Trophoblast cell (in vitro differentiated cells and primary cell): ENCODE measurements around the gene CLEC20A.
A peak's percentile ranks its signal among the peaks of the same experiment; 100 is the strongest.

ENCODE experiments used
- DNase-seq, 2 donors: peaks; one replicate each; pipeline ENCODE4 v3.0.0-alpha.2; 2016
- H2AFZ ChIP-seq: 2 replicates; pipeline ENCODE4 v1.6.1; 2013; ENCODE audit warnings: low read length, moderate library complexity, mild to moderate bottlenecking; ENCODE audit not compliant: insufficient read depth, poor library complexity
- H2AK5ac ChIP-seq: 2 replicates; pipeline ENCODE4 v1.6.1; 2013; ENCODE audit warnings: mild to moderate bottlenecking, low read length
- H2BK120ac ChIP-seq: 2 replicates; pipeline ENCODE4 v1.6.1; 2013; ENCODE audit warnings: low read length, mild to moderate bottlenecking, moderate library complexity; ENCODE audit not compliant: insufficient read depth, poor library complexity
- H2BK12ac ChIP-seq: 2 replicates; pipeline ENCODE4 v1.6.1; 2013; ENCODE audit warnings: mild to moderate bottlenecking, low read length, moderate library complexity
- H2BK5ac ChIP-seq: 2 replicates; pipeline ENCODE4 v1.6.1; 2013; ENCODE audit warnings: low read length, low read depth, moderate library complexity, mild to moderate bottlenecking; ENCODE audit not compliant: poor library complexity
- H3K14ac ChIP-seq: 2 replicates; pipeline ENCODE4 v1.6.1; 2013; ENCODE audit warnings: mild to moderate bottlenecking, low read length
- H3K18ac ChIP-seq: 2 replicates; pipeline ENCODE4 v1.6.1; 2013; ENCODE audit warnings: mild to moderate bottlenecking, low read length
- H3K23ac ChIP-seq: 2 replicates; pipeline ENCODE4 v1.6.1; 2013; ENCODE audit warnings: low read length
- H3K27ac ChIP-seq: 2 replicates; pipeline ENCODE4 v1.5.1; 2013; ENCODE audit warnings: low read depth, mild to moderate bottlenecking, inconsistent platforms, low read length, moderate library complexity
- H3K27me3 ChIP-seq: 2 replicates; pipeline ENCODE4 v1.6.1; 2013; ENCODE audit warnings: inconsistent platforms, mild to moderate bottlenecking, low read length, moderate library complexity; ENCODE audit not compliant: insufficient read depth
- H3K36me3 ChIP-seq, 2 experiments: 1 replicate in 1 of 2; 2 replicates in 1 of 2; pipeline ENCODE4 v1.6.1; 2013; ENCODE audit warnings: low read length in 2 of 2, mild to moderate bottlenecking in 2 of 2, moderate library complexity in 1 of 2; ENCODE audit not compliant: insufficient read depth in 2 of 2, control insufficient read depth in 1 of 2
- H3K4ac ChIP-seq: 2 replicates; pipeline ENCODE4 v1.6.1; 2013; ENCODE audit warnings: low read depth, mild to moderate bottlenecking, low read length, moderate library complexity
- H3K4me1 ChIP-seq, 2 experiments: 1 replicate in 1 of 2; 2 replicates in 1 of 2; pipeline ENCODE4 v1.6.1; 2013; ENCODE audit warnings: low read length in 2 of 2, mild to moderate bottlenecking in 2 of 2, moderate library complexity in 1 of 2; ENCODE audit not compliant: insufficient read depth in 2 of 2, control insufficient read depth in 1 of 2
- H3K4me2 ChIP-seq: 2 replicates; pipeline ENCODE4 v1.6.1; 2013; ENCODE audit warnings: inconsistent platforms, mild to moderate bottlenecking, low read length, moderate library complexity
- H3K4me3 ChIP-seq: 2 replicates; pipeline ENCODE4 v1.5.1; 2013; ENCODE audit warnings: mild to moderate bottlenecking, low read depth, low read length, inconsistent platforms
- H3K79me1 ChIP-seq: one replicate; pipeline ENCODE4 v1.6.1; 2013; ENCODE audit warnings: low read length
- H3K79me2 ChIP-seq: 2 replicates; pipeline ENCODE4 v1.6.1; 2013; ENCODE audit warnings: low read length, mild to moderate bottlenecking; ENCODE audit not compliant: control insufficient read depth, insufficient read depth, poor library complexity
- H3K9ac ChIP-seq: 2 replicates; pipeline ENCODE4 v1.6.1; 2013; ENCODE audit warnings: mild to moderate bottlenecking, low read length
- H3K9me3 ChIP-seq: 2 replicates; pipeline ENCODE4 v1.6.1; 2013; ENCODE audit warnings: low read depth, mild to moderate bottlenecking, control low read depth, inconsistent platforms, low read length; ENCODE audit not compliant: insufficient read depth
- H4K12ac ChIP-seq: 2 replicates; pipeline ENCODE4 v1.6.1; 2013; ENCODE audit warnings: low read depth, mild to moderate bottlenecking, low read length, moderate library complexity
- H4K8ac ChIP-seq: 2 replicates; pipeline ENCODE4 v1.6.1; 2013; ENCODE audit warnings: low read depth, mild to moderate bottlenecking, low read length, moderate library complexity
- H4K91ac ChIP-seq: one replicate; pipeline ENCODE4 v1.6.1; 2013; ENCODE audit warnings: low read depth, mild to moderate bottlenecking, low read length, moderate library complexity
- WGBS: extraction: QIAGEN DNeasy Blood & Tissue Kit; methylation state at CpG from one replicate; pipeline ENCODE4 v1.1.7; 2013; ENCODE audit warnings: missing lambda C conversion rate; ENCODE audit not compliant: insufficient read length, insufficient coverage; ENCODE audit errors: extremely low coverage; 5-methylcytosine and 5-hydroxymethylcytosine counted together

The CLEC20A gene

DNA sequence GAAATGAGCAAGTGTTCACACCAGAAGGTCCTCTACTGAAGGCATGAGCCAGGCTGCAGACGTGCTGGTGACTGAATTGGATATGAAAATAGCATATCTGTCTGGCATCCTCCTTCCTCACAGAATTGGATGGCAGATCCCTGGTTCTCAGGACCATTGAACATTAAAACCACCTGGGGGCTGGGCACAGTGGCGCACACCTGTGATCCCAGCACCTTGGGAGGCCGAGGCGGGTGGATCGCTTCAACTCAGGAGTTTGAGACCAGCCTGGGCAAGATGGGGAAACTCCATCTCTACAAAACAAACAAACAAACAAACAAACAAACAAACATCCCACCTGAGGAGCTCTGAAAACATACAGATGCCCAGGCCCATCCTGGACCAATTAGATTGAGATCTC is 39.6 kb upstream of the CLEC20A start:
- Histone ChIP-seq H3K18ac (no peak overlapping the region), H3K4me3 (no peak overlapping the region), H3K79me1 (no peaks in the 10 kb centered on the region), H3K79me2 (no peaks in the 10 kb centered on the region), H2AFZ (no peak overlapping the region), H3K4me2 (no peak overlapping the region), H2BK5ac (no peak overlapping the region), H3K14ac (no peak overlapping the region), H3K4me1 (peaks cover 9% of the 10 kb centered on the region in 2 experiments), H2AK5ac (no peak overlapping the region), H3K27ac (no peak overlapping the region), H4K8ac (no peak overlapping the region), H2BK120ac (no peak overlapping the region), H3K9me3 (no peaks in the 10 kb centered on the region), H3K4ac (no peak overlapping the region), H2BK12ac (no peak overlapping the region), H3K9ac (no peak overlapping the region), H3K23ac (no peak overlapping the region), H3K27me3 (no peaks in the 10 kb centered on the region), H3K36me3 (no peaks in the 10 kb centered on the region), H4K12ac (no peak overlapping the region), H4K91ac (no peak overlapping the region)
- DNase-seq, result no peak
- no CpG with 5 or more reads among the region's 5 CpGs for WGBS

DNA sequence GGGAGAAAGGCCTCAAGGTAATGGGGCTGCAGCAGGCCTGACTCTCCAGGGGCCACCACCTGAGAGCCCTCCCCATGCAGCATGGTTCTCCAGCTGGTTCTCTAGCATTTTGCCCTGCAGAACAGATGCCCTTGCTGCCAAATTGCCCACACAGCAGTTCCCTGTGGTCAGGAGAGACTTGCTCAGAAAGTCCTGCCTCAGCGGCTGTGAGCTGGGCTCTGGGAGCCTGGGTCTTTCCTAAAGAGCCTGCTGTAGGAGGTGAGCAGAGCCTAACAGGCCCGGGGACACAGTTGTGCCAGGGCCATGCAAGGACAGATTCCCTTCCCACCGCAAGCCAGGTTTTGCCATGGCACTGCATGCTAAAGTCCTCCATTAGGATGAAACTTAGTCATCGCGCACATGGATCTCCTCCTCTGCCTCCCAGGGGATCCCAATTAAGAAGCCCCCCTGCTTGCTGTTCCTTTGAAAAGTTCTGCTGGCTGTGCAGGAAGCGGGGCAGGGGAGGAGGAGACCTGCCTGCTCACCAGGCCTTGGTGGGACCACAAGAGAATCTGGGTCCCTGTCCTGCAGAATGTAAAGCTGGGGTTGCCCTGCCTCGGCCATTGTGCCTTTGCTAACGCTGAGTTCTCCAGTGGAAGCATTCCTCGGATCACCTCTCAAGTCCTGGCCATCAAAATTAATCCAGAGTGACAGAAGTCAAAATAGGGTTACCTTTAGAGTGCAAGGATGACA is 37.5 kb upstream of the CLEC20A start:
- H2BK5ac ChIP-seq, result no peak overlapping the region
- no peaks in the 10 kb centered on the region for H3K79me2 ChIP-seq
- no peak overlapping the region for H3K18ac ChIP-seq
- no peak overlapping the region for H4K91ac ChIP-seq
- no peak overlapping the region for H3K23ac ChIP-seq
- H2BK12ac ChIP-seq, result no peak overlapping the region
- no peaks in the 10 kb centered on the region for H3K79me1 ChIP-seq
- H4K12ac ChIP-seq, result no peak overlapping the region
- H3K4me1 ChIP-seq, result peaks cover 17% of the 10 kb centered on the region in 2 experiments
- H3K9me3 ChIP-seq, result no peaks in the 10 kb centered on the region
- no peak overlapping the region for H2BK120ac ChIP-seq
- no peak overlapping the region for H3K14ac ChIP-seq
- H3K4ac ChIP-seq, result no peak overlapping the region
- H3K4me2 ChIP-seq, result no peak overlapping the region
- no peaks in the 10 kb centered on the region for H3K36me3 ChIP-seq
- H2AFZ ChIP-seq, result no peak overlapping the region
- no peak overlapping the region for H3K9ac ChIP-seq
- no peak overlapping the region for H3K27ac ChIP-seq
- H4K8ac ChIP-seq, result no peak overlapping the region
- WGBS, result no CpG with 5 or more reads among the region's 9 CpGs
- no peak overlapping the region for H2AK5ac ChIP-seq
- no peak overlapping the region for H3K4me3 ChIP-seq
- H3K27me3 ChIP-seq, result no peaks in the 10 kb centered on the region
- DNase-seq, result no peak

DNA sequence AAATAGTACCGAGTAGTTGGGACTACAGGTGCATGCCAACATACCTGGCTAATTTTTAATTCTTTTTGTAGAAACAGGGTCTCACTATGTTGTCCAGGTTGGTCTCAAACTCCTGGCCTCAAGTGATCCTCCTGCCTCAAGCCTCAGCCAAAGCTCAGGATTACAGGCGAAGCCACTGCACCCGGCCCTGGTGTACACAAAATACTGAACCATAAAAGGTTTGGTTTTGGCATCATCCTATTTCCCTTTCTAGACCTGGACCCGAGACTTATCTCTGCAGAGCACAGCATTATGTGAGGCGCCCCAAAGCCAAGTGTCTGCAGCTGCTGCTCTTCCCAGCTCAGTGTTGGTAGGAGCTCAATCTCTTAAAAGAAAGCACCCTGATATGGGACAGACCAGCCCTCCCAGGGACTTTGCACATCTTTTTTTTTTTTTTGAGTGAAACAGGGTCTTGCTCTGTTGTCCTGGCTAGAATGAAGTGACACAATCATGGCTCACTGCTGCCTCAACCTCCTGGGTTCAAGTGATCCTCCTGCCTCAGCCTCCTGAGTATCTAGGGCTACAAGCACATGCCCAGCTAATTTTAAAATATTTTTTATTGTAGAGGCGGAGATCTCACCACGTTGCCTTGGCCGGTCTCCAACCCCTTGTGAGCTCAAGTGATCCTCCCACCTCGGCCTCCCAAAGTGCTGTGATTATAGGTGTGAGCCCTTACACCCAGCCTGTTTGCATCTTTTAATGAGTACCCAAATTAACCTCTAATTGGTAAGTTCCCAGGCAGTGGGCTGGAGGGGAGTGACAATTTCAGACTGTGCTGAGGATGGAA is 36.6 kb upstream of the CLEC20A start:
- no CpG with 5 or more reads among the region's 9 CpGs for WGBS
- no peak overlapping the region for H3K4ac ChIP-seq

DNA sequence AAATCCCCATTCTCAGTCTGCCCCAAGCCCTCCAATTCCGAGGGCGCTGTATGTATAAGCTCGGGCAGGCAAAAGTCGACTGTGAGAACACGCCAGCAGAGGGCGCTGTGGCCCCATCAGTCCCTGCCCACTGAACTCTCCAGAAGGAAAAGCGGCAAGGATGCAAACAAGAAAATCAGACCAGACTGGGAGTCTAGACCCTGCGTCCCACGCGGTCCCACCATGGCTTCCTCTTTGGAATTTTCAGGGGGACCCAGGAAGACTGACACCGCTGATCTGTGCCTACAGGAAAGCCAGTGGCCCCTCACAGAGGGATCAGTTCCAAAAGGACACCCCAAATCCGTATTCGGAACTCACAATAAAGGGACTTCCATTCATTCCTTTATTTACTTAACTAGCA is 35.6 kb upstream of the CLEC20A start:
- H2BK5ac ChIP-seq, result no peak overlapping the region
- no peak overlapping the region for H3K23ac ChIP-seq
- H3K79me1 ChIP-seq, result no peaks in the 10 kb centered on the region
- H3K14ac ChIP-seq, result no peak overlapping the region
- H3K9me3 ChIP-seq, result no peaks in the 10 kb centered on the region
- no peak overlapping the region for H3K9ac ChIP-seq
- H3K18ac ChIP-seq, result no peak overlapping the region
- H4K8ac ChIP-seq, result no peak overlapping the region
- H3K79me2 ChIP-seq, result no peaks in the 10 kb centered on the region
- no peak overlapping the region for H4K12ac ChIP-seq
- H2BK12ac ChIP-seq, result no peak overlapping the region
- H4K91ac ChIP-seq, result no peak overlapping the region
- peak; percentile 85 to 92 for DNase-seq
- H2BK120ac ChIP-seq, result no peak overlapping the region
- peaks cover 16 to 17% of the 10 kb centered on the region in 2 experiments for H3K4me1 ChIP-seq
- no CpG with 5 or more reads among the region's 13 CpGs for WGBS
- no peaks in the 10 kb centered on the region for H3K36me3 ChIP-seq
- no peaks in the 10 kb centered on the region for H3K27me3 ChIP-seq
- H2AK5ac ChIP-seq, result no peak overlapping the region
- no peak overlapping the region for H3K27ac ChIP-seq
- H2AFZ ChIP-seq, result no peak overlapping the region
- H3K4ac ChIP-seq, result no peak overlapping the region
- H3K4me2 ChIP-seq, result no peak overlapping the region
- no peak overlapping the region for H3K4me3 ChIP-seq

More for the DNA sequence above, 36.6 kb upstream of the CLEC20A start:
- Histone ChIP-seq H3K9ac (no peak overlapping the region), H2AFZ (no peak overlapping the region), H3K4me1 (peaks cover 17 to 18% of the 10 kb centered on the region in 2 experiments), H3K4me2 (no peak overlapping the region), H4K12ac (no peak overlapping the region), H3K36me3 (no peaks in the 10 kb centered on the region), H3K18ac (no peak overlapping the region), H4K8ac (no peak overlapping the region), H3K79me1 (no peaks in the 10 kb centered on the region), H3K9me3 (no peaks in the 10 kb centered on the region), H4K91ac (no peak overlapping the region), H3K79me2 (no peaks in the 10 kb centered on the region), H3K4me3 (no peak overlapping the region), H2AK5ac (no peak overlapping the region), H3K27ac (no peak overlapping the region), H2BK5ac (no peak overlapping the region), H3K27me3 (no peaks in the 10 kb centered on the region), H2BK12ac (no peak overlapping the region), H3K23ac (no peak overlapping the region), H3K14ac (no peak overlapping the region), H2BK120ac (no peak overlapping the region)
- DNase-seq, result no peak
